MCF 10A (cell line): Measurements from ENCODE around the gene ZFAND5. TPM values are rescaled to one million over a fixed set of nuclear protein-coding genes. Genes with fewer than 3 reads are reported as not detected.

Source experiments
- BruUV-seq: library from RNA; stranded (reverse); fragments of 400-500 nt; replicated peaks from 2 replicates; lab custom pipeline; 2021; lab: Mats Ljungman, UMichigan
- CTCF ChIA-PET: fragments of 300-600 bp; sonication (Branson Sonifier 250); formaldehyde crosslinking; extraction: SDS; loops from one replicate; lab custom pipeline; 2021; ENCODE audit warnings: antibody characterized with exemption, inconsistent platforms; lab: Yijun Ruan, JAX
- POLR2A ChIA-PET: fragments of 300-600, 350-650 bp; sonication (Branson Sonifier 250); formaldehyde crosslinking; extraction: SDS; loops from one replicate; lab custom pipeline; 2020; ENCODE audit warnings: antibody characterized with exemption, inconsistent platforms; lab: Yijun Ruan, JAX
- DNase-seq: peaks from one replicate; pipeline ENCODE4 v3.0.0-alpha.2; 2018; ENCODE audit not compliant: unreplicated experiment
- H3K27ac Mint-ChIP-seq: one replicate; pipeline ENCODE4 v1.8.0; 2022; ENCODE audit warnings: mild to moderate bottlenecking, low read depth, mixed read lengths; ENCODE audit not compliant: unreplicated experiment
- H3K27me3 Mint-ChIP-seq: one replicate; pipeline ENCODE4 v1.8.0; 2022; ENCODE audit warnings: mixed read lengths; ENCODE audit not compliant: insufficient read depth, unreplicated experiment
- H3K36me3 Mint-ChIP-seq: one replicate; pipeline ENCODE4 v1.8.0; 2022; ENCODE audit warnings: mild to moderate bottlenecking, moderate library complexity, mixed read lengths; ENCODE audit not compliant: insufficient read depth, unreplicated experiment
- H3K4me1 Mint-ChIP-seq: one replicate; pipeline ENCODE4 v1.8.0; 2022; ENCODE audit warnings: mixed read lengths; ENCODE audit not compliant: insufficient read depth, unreplicated experiment
- H3K4me3 Mint-ChIP-seq: one replicate; pipeline ENCODE4 v1.8.0; 2022; ENCODE audit warnings: mild to moderate bottlenecking, moderate library complexity, mixed read lengths; ENCODE audit not compliant: unreplicated experiment
- H3K9me3 Mint-ChIP-seq: one replicate; pipeline ENCODE4 v1.8.0; 2022; ENCODE audit warnings: mixed read lengths; ENCODE audit not compliant: unreplicated experiment
- intact Hi-C: fragments of 100-400 bp; cut with micrococcal nuclease; formaldehyde crosslinking; loops from 2 replicates; pipeline ENCODE4 v1.14.1; 2022
- total RNA-seq: library from RNA; stranded (reverse); gene quantifications from 2 replicates; pipeline ENCODE4 v1.2.3, GENCODE V29; 2022
- TF ChIP-seq, protein P1 (sequence below): fragments of 200-600 bp; IDR thresholded peaks from one replicate; pipeline ENCODE4 v1.8.0; 2022; ENCODE audit warnings: antibody characterized with exemption, mild to moderate bottlenecking; ENCODE audit not compliant: unreplicated experiment

ZFAND5 gene
- total RNA-seq, 1 experiment from 2014 or later, result 91.7 TPM

- CTCF ChIA-PET, result no interaction called here
- POLR2A ChIA-PET, result interaction anchor here (0.6 kb wide), 1 partner anchor 1617 kb away, joined by 3 read pairs; no protein-coding TSS in a partner anchor
- intact Hi-C loops, result no loop called here
- Mint-ChIP-seq H3K36me3 (no peaks in the 10 kb centered on the region), H3K9me3 (no peaks in the 10 kb centered on the region), H3K4me3 (no peak overlapping the region), H3K27ac (no peak overlapping the region), H3K27me3 (no peaks in the 10 kb centered on the region), H3K4me1 (no peaks in the 10 kb centered on the region)
- DNase-seq, result no peak
- BruUV-seq, result no TSS peak
- TF ChIP-seq, protein P1, sequence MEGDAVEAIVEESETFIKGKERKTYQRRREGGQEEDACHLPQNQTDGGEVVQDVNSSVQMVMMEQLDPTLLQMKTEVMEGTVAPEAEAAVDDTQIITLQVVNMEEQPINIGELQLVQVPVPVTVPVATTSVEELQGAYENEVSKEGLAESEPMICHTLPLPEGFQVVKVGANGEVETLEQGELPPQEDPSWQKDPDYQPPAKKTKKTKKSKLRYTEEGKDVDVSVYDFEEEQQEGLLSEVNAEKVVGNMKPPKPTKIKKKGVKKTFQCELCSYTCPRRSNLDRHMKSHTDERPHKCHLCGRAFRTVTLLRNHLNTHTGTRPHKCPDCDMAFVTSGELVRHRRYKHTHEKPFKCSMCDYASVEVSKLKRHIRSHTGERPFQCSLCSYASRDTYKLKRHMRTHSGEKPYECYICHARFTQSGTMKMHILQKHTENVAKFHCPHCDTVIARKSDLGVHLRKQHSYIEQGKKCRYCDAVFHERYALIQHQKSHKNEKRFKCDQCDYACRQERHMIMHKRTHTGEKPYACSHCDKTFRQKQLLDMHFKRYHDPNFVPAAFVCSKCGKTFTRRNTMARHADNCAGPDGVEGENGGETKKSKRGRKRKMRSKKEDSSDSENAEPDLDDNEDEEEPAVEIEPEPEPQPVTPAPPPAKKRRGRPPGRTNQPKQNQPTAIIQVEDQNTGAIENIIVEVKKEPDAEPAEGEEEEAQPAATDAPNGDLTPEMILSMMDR, result no peak
These were observed 26.4 kb downstream of the ZFAND5 start for GRCh38 chr9:72338631-72339030.

DNA sequence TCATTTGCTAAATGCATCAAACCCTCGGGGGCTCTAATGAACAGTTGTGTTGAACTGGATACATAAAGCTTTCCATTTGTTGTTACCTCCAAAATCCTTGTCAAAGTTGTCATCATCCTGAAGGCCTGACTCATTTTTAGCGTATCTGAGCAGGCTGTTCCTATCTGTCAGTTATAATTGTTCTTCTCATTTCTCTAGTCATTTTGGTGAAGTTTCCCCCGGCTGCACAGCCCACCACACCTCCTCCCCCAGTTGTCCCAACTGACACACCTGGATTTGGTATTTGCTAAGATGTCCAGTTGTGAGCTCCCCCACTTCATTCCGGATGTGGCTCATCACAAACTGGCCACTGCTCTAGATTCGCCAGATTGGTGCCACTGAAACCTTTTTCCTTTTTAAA lies 27.7 kb downstream of the ZFAND5 start:
- no peaks in the 10 kb centered on the region for H3K9me3 Mint-ChIP-seq
- ChIA-PET CTCF (interaction anchor here (0.8 to 1.4 kb wide), 3 partner anchors 11 to 485 kb away, joined by 3 to 5 read pairs (median 3); no protein-coding TSS in a partner anchor), POLR2A (interaction anchor here (0.6 to 0.9 kb wide), 2 partner anchors 10 to 679 kb away, joined by 3 read pairs; no protein-coding TSS in a partner anchor)
- DNase-seq, result no peak
- BruUV-seq, result no TSS peak
- intact Hi-C loops, result no loop called here
- H3K27ac Mint-ChIP-seq, result no peak overlapping the region
- no peaks in the 10 kb centered on the region for H3K4me1 Mint-ChIP-seq
- H3K27me3 Mint-ChIP-seq, result no peaks in the 10 kb centered on the region
- no peak overlapping the region for H3K4me3 Mint-ChIP-seq
- no peaks in the 10 kb centered on the region for H3K36me3 Mint-ChIP-seq
- TF ChIP-seq, protein P1, result no peak

DNA sequence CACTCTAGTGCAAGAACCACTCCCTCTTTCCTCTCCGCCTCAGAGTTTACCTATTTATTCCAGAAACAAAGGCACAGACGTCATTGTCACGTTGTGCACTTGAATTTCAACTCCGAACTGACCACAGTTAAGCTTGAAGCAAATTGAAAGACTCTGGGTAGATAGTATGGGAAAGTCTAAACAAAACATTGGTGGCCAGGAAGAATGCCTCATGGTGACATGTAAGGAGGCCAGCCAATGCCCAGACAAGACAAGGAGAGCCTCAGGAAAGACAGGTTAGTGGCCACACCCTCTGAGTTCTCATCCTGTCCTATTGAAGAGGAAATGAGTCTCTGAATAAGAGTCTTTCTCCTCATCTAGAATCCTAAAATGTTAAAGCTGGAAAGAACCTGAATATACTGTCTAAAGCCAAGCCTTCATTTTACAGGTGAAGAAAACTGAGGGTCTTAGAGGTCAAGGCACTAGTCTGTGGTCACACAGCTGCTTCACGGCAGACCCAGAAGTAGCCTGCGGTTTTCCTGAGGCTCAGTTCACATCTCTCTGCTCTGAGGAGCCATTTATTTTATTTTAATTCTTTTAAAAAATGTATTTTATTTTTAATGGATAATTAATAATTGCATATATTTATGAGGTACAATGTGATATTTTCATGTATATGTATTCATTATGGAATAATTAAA lies 30.2 kb downstream of the ZFAND5 start:
- no peak for DNase-seq
- intact Hi-C loops, result no loop called here

DNA sequence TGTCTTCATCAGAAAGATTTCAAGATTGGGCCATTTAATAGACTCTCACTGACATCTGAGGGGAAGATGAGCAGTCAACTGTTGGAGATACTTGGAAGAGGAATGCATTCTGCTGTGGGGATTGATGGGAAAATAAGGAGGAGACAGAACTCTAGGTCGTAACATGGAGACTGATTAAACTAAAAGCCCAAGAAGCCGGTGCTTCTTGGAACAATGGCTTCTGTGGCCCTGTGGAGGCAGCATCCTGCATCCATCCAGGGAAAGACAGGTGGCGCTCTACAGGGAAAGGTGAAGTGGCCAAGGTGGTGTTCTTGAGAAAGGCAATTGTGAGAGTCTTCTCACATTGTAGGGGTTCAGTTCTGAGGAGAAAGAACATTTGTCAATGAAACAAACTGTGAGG lies 31.3 kb downstream of the ZFAND5 start:
- POLR2A ChIA-PET, result no interaction called here
- Mint-ChIP-seq H3K4me3 (no peak overlapping the region), H3K27ac (no peak overlapping the region), H3K9me3 (no peaks in the 10 kb centered on the region), H3K4me1 (no peaks in the 10 kb centered on the region), H3K27me3 (no peaks in the 10 kb centered on the region), H3K36me3 (no peaks in the 10 kb centered on the region)
- CTCF ChIA-PET, result interaction anchor here (1.8 kb wide), 1 partner anchor 256 kb away, joined by 6 read pairs; no protein-coding TSS in a partner anchor
- DNase-seq, result no peak
- intact Hi-C loops, result no loop called here
- TF ChIP-seq, protein P1, result no peak
- BruUV-seq, result no TSS peak

More for the DNA sequence above, 30.2 kb downstream of the ZFAND5 start:
- POLR2A ChIA-PET, result interaction anchor here (0.6 to 1.5 kb wide), 2 partner anchors 10 to 715 kb away, joined by 3 to 4 read pairs; no protein-coding TSS in a partner anchor
- Mint-ChIP-seq H3K27me3 (no peaks in the 10 kb centered on the region), H3K27ac (no peak overlapping the region), H3K4me1 (no peaks in the 10 kb centered on the region), H3K4me3 (no peak overlapping the region), H3K9me3 (no peaks in the 10 kb centered on the region), H3K36me3 (no peaks in the 10 kb centered on the region)
- TF ChIP-seq, protein P1, result no peak
- CTCF ChIA-PET, result interaction anchor here (0.6 to 0.7 kb wide), 2 partner anchors 19 to 28 kb away, joined by 3 read pairs; no protein-coding TSS in a partner anchor
- BruUV-seq, result no TSS peak
